ENCODE data around the gene PRKCA. TPM values are rescaled to one million over a fixed set of nuclear protein-coding genes. Genes with fewer than 3 reads are reported as not detected.

PRKCA gene
- total RNA-seq, 2 donors from 2014 or later: 43.0 to 53.0 TPM

DNA sequence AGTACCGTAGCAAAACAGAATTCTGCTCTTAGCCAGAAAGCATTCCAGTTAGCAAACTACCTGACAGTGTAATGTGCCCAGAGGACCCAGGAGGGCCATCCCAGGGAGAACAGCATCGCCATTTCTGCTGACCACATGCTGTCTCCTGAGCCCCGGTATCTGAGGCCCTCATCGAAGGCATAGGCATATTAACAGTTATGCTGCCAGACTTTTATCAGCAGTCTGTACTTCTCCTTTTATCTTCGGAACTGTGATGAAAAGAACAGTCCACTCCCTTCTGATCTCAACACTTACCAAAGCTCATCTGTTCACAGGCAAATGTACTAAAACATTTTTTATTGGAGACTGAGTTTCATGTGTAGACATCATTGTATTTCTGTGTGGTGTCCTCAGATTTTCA, 236.4 kb downstream of the PRKCA start:
- ATAC-seq: no peak
- intact Hi-C loops (cut with DNase I, micrococcal nuclease): no loop called here

GRCh38 chr17:66540131-66540781, 237.8 kb downstream of the PRKCA start:
- no peak for DNase-seq
- intact Hi-C loops (cut with DNase I, micrococcal nuclease): no loop called here
- no peak for ATAC-seq

More for the DNA sequence above, 236.4 kb downstream of the PRKCA start:
- DNase-seq: no peak

DNA sequence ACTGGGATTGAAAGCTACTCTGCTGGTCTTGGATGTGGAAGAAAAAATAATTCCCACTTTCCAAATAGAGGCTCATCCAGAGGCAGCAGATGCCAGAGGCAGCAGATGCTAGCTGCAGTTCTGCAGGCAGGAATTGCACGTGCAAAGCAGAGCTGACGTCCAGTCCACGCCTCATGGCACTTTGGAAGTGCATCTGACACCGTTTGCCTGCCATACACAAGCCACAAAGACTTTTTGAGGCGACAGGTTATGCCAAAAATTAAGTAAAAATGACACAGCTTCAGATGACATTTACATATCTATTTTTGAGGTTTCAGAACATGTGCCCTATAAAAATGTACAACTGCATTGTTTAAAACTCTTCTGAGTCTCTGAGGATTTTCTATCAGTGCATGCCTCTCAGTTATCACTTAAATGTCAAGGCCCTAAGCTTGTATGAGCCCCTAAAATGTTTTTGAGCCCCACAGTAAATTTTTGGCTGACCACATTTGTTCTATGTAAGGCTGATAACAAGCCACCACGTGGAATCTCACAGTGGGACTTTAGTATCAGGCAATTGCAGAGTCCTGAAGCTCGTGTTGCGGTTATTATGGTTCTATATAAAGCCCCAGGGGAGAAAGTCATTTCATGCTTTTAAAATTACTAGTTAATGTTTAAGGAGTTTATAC, 239.2 kb downstream of the PRKCA start:
- ATAC-seq (peak; percentile 69), DNase-seq (peak in 1 of 2 donors; percentile 40)
- intact Hi-C loops (cut with DNase I, micrococcal nuclease): no loop called here

GRCh38 chr17:66542129-66542966, 239.9 kb downstream of the PRKCA start:
- intact Hi-C loops (cut with DNase I, micrococcal nuclease): no loop called here
- DNase-seq: no peak
- ATAC-seq: peak; percentile 53

DNA sequence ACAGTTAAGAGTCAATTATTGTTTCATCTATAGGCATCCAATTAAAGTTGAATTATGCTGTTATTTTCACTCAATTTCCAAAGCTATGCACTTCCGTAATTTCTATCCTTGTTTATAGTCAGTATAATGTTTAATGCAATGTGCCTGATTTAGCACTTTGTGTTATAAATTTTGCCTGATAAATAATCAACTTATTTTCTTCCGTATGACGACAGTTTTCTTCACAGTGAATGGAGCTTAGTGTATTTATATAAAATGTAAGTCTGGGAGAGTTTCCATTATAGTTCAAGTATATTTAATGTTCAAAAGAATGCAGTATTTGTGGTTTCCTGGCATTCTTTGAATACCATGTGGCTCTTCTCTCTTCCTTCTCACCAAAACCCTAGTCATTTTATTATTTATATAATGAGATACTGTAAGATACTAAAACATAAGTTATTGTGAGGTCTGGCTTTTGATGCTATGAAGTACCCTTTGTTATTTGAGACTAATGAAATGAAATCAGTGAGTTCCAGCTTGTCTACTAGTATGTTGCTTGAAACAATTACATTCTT, 240.6 kb downstream of the PRKCA start:
- DNase-seq: no peak
- intact Hi-C loops (cut with DNase I, micrococcal nuclease): no loop called here
- ATAC-seq: no peak

GRCh38 chr17:66543526-66543925, 241.1 kb downstream of the PRKCA start:
- no peak for ATAC-seq
- intact Hi-C loops (cut with DNase I, micrococcal nuclease): no loop called here
- DNase-seq: no peak

- ATAC-seq (no peak), DNase-seq (no peak)
- intact Hi-C loops (cut with DNase I, micrococcal nuclease): no loop called here
Observed at GRCh38 chr17:66545918-66546317, 243.5 kb downstream of the PRKCA start.

DNA sequence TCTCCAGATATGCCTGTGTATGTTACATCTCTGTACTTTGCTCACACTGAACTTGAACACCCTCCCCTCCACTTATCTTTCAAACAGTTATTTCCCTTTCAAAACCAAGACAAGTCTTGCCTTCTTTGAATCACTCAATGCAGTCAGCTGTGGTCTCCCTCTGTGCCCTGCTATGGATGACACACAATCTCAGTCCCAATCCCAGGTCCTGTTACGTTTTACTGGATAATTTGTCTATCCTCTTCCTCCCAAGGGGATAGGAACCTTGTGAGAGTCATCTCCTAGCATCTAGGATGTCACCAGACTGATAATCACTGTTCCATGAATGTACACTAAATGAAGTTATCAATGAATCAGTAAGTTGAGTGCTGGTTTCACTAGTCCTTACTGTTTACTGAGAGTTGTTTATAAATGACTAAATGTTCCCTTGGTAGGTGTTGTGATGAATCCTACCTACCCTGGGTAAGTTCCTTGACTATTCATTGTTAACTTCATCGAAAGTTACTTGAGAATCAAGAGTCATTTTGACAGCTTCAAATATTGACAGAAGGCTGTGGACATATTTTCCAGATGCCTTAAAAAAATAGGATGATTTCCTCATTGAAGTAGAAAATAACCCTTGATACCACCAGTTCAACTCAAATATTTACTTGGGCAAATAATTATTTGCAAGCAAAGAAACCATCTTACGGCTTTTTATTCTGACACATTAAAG, 244.9 kb downstream of the PRKCA start:
- intact Hi-C loops (cut with DNase I, micrococcal nuclease): no loop called here
- peak; percentile 52 for ATAC-seq
- no peak for DNase-seq

GRCh38 chr17:66548158-66548557, 245.7 kb downstream of the PRKCA start:
- peak; percentile 67 for ATAC-seq
- no peak for DNase-seq
- intact Hi-C loops (cut with DNase I, micrococcal nuclease): no loop called here

DNA sequence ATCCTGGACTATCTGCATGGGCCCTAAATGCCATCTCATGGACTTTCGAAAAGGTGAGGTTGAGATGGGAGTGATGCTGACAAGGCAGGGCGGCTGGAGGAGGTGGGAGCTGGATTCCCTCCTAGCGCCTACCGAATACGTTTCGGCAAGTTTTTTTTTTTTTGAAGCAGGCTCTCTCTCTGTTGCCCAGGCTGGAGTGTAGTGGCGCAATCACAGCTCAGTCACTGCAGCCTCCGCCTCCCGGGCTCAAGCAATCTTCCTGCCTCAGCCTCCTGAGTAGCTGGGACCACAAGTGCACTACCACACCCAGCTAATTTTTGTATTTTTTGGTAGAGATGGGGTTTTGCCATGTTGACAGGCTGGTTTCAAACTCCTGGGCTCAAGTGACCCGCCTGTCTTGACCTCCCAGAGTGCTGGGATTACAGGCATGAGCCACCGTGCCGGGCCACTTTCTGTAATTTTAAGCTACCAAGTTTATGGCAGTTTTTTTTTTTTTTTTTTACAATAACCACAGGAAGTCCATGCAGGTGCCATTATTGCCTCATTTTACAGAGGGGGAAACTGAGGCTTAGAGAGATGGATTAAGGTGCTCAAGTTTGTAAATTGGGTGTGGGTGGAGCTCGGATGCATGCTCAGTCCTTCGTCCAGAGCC, 246.4 kb downstream of the PRKCA start:
- intact Hi-C loops (cut with DNase I, micrococcal nuclease): no loop called here
- ATAC-seq (no peak), DNase-seq (no peak)

DNA sequence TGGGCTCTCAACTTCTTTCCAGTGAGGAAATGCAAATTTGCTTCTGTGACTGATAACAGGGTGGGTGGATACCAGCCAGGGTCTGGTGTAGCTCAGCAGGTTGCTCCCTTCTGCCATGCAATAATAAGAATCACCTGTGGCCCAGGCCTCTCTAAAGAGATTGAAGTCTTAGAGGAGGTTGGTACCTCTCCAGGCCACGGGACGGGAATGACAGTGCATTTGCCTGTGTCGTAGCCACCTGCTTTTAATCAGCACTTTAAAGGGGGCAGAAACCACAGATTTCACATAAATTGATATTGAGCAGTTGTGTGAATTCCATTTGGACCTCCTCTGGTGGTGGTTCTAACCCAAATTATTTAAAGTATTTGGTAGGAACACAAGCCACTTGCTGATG, 246.9 kb downstream of the PRKCA start:
- intact Hi-C loops (cut with DNase I, micrococcal nuclease): no loop called here
- DNase-seq: no peak
- no peak for ATAC-seq

- intact Hi-C loops (cut with DNase I, micrococcal nuclease): no loop called here
- DNase-seq (no peak), ATAC-seq (no peak)
Observed at GRCh38 chr17:66549731-66550207, 247.4 kb downstream of the PRKCA start.

DNA sequence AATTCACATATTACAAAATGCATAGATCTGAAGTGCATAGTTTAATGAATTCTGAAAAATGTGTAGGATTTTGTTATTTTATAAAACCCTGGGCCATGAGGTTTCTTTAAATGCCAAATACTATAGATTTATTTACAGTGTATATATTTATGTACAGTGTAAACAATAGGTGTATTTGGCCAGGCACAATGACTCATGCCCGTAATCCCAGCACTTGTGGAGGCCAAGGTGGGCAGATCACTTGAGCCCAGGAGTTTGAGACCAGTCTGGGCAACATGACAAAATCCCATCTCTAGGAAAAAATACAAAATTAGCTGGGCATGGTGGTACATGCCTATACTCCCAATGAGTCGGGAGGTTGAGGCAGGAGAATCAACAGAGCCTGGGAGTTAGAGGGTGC, 249.4 kb downstream of the PRKCA start:
- intact Hi-C loops (cut with DNase I, micrococcal nuclease): no loop called here
- no peak for DNase-seq
- no peak for ATAC-seq

DNA sequence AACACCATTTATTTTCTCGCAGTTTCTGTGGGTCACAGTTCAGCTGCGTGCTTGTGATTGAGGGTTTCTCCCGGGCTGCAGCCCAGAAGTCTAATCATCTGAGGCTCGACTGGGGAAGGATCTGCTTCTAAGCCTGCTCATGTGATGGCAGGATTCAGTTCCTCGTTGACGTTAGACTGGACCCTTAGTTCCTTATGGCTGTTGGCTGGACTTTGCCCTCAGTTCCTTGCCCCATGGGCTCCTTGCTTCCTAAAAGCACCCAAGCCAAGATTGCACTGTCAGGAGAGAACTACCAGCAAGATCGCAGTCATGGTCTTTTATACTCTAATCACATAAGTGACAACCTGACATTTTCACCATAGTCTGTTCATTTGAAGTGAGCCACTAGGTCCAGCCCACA, 250.0 kb downstream of the PRKCA start:
- intact Hi-C loops (cut with DNase I, micrococcal nuclease): no loop called here
- DNase-seq (peak in 1 of 2 donors; percentile 36), ATAC-seq (peak; percentile 79)

GRCh38 chr17:66555605-66556004, 253.2 kb downstream of the PRKCA start:
- intact Hi-C loops (cut with DNase I, micrococcal nuclease): no loop called here
- no peak for DNase-seq
- ATAC-seq: no peak

DNA sequence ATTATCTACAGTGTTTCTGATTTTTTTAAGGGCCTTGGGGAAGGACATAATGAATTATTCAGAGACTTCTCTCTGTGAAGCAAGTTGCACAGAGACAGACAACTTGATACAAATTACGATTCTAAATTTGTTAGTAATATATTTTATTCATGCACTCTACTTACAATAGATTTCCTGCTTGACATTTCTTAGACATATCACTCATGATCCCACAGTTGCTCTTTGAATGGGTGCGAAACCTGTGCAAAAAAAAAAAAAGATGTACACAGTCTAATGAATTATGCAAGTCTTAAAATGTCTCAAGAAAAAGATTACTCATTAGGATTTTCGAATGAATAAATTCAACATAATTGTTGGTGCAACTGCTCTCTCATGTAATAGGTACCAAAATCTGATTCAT, 254.8 kb downstream of the PRKCA start:
- ATAC-seq: no peak
- no peak for DNase-seq
- intact Hi-C loops (cut with DNase I, micrococcal nuclease): no loop called here

DNA sequence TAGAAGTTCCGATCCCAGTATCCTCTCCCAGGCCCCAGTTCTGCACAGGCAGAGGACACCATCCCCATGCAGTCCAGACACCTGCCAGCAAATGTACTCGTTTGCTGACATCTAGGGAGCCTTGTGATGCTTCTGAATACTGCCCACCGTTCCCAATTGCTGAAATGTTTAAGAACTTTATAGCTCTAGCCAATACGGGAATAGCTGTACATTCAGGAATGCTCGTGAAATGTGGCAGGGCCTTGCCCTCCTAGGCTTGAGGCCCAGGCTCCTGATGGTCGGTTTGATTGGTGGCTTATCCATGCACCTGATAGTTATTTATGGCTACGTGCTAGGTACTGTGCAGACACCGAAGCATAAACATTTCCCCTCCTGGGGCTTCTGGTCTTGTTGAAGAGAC, 255.5 kb downstream of the PRKCA start:
- no peak for DNase-seq
- ATAC-seq: no peak
- intact Hi-C loops (cut with DNase I, micrococcal nuclease): no loop called here

DNA sequence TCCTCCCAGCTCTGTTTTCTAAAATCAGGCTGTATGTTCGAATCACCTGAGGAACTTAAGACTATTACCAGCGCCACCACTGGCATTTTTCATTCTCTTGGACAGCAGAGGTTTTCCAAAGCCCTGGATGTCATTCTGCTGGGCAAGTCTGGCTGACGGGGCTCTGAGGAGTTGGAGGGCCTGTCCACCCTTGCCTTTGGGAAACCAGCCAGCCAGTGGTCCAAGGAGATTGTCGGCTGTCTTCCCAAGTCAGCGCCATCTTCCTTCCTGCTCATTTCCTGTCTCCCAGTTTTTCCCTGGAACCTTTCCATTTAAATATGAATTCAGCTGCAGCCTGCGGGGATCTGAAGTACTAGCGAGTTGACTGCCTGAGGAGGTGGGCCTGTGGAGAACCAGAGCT, 258.3 kb downstream of the PRKCA start:
- intact Hi-C loops (cut with DNase I, micrococcal nuclease): no loop called here
- ATAC-seq (no peak), DNase-seq (no peak)

Measured in left colon (tissue), 2 donors.